ENCODE data around the gene MESP1.
A peak's percentile ranks its signal among the peaks of the same experiment; 100 is the strongest.
"Not testable (repeated sequence)": the region's sequence is repeated elsewhere in the genome, so short reads cannot be mapped to it uniquely, and the experiment has no call there.

Gene MESP1, protein sequence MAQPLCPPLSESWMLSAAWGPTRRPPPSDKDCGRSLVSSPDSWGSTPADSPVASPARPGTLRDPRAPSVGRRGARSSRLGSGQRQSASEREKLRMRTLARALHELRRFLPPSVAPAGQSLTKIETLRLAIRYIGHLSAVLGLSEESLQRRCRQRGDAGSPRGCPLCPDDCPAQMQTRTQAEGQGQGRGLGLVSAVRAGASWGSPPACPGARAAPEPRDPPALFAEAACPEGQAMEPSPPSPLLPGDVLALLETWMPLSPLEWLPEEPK

DNA sequence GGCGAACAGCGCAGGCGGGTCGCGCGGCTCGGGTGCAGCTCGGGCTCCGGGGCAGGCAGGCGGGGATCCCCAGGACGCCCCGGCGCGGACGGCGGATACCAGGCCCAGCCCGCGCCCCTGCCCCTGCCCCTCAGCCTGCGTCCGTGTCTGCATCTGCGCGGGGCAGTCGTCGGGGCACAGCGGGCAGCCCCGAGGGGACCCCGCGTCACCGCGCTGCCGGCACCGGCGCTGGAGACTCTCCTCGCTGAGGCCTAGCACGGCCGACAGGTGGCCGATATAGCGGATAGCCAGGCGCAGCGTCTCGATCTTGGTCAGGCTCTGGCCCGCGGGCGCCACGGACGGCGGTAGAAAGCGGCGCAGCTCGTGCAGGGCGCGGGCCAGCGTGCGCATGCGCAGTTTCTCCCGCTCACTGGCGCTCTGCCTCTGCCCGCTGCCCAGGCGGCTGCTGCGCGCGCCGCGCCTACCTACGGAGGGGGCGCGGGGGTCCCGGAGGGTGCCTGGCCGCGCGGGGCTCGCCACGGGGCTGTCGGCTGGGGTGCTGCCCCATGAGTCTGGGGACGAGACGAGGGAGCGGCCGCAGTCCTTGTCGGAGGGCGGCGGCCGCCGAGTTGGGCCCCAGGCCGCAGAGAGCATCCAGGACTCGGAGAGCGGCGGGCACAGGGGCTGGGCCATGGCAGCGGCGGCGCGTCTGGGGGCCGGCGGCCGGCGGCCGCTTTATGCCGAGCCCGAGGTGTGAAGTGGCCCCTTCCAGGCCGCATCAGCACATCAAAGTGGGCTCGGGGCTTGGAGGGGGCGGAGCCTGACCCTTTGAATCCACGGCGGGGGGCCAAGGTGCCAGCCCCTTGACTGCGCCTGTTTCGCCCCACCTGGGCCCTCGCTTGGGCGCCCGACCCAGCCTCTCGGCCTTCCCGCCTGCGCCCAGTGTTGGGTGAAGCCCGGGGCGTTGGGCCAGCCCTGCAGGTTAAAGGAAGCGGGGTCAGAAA is at the start of gene MESP1:
MESP1 (minus strand) TSS at position 690 of the 983 bp plus-strand sequence; CDS start at position 672, 18 bp downstream.
- DNase-seq = peak; percentile 58

DNA sequence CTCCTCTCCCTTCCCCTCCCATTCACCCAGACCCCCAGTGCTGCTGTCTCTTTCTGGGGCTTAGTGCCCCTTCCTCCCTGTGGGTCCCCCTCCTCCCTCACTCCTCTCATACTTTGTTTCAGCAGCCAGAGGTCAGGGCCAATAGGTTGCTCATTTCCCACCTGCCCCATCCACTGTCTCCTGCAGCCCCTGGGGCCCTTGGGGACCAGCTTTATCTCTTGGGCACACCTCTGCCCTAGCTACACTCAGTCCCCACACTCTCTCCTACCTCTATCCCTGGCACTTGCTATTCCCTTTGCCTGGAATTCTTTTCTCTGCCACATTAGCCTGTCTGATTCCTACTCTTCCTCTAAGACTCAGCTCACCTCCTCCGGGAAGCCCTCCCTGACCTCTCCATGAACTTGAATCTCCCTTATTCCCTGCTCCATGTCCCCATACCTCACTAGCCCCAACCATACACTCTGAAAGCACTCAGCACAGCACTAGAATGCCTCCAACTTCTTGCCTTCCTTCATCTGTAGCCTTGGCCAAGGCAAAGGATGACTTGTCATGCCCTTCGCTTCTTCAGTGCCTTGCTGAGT is 49.0 kb upstream of the MESP1 start:
- no peak for DNase-seq

DNA sequence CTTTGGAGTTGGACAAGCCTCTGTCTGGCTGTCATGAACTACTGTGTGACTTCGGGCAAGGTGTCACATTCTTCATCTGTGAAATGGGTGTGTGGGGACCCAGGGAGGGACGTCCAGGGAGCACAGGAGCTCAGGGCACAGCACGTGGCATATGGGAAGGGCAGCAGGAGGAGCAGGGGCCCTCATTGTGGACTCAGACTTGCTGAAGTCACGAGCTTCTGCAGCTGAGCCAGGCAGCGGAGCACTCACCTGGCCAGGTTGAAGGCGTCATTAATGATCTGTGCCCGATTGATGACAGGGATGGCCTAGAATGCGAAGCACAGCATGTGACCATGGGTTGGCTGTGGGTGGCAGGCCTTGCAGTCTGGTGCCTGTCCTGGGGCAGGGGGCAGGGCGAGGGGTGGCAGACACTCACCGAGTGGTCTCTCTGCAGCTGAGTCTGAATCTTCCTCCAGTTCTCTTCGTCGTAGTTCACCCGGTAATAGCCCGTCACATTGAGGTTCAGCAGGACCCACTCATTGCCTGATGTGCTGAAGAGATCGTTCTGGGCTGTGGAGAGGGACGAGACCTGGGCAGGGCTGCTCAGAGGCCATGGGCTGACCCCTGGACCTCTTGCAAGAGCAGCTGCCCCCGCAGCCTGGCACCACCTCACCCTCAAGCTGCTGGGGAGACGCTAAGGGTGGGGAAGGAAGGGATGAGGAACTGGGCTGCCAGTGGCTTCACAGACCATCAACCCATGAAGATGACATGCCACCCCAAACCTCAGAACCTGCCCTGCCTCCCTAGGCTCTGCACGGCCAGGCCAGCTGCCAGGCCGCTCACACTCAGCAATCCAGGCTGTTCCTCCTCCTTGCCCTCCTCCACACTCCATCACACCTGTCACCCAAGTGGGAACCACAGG is 48.2 kb upstream of the MESP1 start:
- no peak for DNase-seq

DNA sequence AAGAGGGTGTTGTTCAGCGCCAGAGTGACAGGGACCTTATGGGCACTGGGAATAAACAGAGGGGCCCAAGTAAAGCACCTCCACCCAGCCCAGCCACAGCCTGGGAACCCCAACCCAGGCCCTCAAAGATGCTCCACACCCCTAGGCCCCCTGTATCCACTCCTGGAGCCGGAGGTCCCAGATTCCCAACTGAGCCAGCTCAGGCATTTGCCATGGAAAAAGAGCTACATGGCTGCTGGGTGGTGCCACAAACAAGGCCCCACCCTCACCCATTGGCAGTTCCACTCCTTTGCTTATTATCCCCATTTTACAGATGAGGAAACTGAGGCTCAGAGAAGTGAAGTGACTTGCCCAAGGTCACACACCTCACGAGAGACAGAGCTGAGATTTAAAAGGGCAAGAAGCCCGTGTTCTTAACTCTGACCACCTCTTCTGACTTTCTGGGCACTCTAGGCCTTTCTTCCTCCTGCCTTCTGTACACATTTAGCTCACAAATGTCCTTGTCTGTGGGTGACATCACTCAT is 46.7 kb upstream of the MESP1 start:
- no peak for DNase-seq

DNA sequence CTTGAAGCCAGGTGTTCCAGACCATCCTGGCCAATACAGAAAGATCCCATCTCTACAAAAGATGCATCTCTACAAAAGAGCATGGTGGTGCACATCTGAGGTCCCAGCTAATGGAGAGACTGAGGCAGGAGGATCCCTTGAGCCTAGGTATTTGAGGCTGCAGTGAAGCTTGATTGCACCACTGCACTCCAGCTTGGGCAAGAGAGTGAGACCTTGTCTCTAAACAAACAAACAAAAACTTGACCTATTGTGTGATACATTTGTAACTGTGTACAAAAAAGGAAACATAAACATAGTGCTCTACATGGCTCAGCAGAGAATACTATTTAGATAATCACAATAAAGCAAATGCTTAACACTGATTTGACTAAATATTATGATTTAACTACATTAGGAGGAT is 44.9 kb upstream of the MESP1 start:
- DNase-seq = no peak

DNA sequence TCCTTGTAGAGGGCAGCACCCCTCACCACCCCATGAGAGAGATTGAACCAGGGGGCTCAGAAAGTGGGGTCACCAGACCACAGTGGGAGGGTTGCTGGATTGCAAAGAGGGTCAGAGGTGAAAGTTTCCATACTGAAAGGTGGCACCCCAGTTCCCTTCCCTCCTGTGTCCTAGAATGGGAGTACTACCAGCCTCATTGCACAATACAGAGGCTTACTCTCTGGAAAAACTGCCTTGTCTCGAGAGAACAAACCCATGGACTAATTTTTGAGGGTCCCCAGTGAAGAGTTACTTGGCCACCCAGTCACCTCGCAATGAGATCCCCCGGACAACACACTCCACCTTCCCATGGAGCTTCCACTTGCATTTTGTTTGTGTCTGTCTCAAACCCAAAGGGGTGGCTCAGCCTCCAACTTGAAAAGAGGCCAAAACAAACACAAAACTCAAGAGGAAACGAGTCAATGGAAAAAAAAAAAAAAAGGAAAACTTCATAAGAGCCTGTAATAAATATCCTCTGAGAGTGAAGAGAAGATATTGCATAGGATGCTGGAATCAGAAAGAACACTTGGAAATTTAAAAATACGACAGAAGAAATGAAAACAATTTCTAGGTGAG is 43.7 kb upstream of the MESP1 start:
- DNase-seq = no peak

DNA sequence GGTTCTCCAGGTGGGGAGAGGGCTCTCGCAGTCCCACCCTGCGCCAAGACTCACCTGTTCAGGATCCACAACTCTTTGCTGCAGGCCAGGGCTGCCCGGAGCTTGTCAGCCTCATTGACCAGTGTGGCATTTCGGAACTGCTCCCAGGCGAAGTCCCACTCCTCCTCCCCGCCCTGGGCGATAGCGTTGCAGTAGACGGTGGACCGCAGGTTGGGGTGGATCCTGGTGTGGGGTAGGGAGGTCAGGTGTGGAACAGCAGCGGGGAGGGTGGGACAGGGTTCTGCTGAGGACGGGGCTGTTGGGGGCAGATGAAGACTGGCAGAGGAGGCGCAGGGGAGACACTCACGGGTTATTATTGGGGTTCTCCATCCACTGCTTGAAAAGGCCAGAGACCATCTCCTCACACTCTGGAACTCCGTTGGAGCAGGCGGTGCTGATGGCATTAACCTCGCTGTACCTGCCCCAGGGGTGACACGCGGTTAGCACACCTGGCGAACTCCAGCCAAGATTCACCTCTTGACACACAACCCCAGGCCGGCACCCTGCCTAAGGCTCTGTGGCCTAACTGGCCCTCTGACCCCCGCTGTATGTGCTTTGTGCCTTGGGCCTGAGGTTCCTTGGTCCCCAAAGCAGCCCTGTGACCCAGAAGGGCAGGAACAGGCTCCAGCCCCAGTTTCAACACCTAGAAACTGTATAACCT is 41.2 kb upstream of the MESP1 start:
- DNase-seq = no peak

DNA sequence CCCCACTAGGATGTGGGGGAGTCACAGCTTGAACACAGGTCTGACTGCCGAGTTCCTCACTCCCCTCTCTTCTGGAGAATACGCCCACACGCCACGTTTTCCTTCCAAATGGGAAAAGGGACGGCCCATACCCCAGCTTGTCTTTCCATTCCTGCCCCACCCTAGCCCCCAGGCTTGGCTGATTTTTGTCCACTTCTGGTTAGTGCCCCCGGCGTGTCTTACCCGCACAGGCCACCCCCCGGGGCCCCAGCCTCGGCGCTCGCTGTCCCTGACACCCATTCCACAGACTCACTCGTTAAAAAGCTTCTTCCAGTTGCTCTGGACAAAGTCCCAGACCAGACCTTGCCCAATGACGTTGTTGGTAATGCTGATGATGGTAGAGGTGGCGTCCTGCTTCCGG is 39.6 kb upstream of the MESP1 start:
- DNase-seq = no peak

DNA sequence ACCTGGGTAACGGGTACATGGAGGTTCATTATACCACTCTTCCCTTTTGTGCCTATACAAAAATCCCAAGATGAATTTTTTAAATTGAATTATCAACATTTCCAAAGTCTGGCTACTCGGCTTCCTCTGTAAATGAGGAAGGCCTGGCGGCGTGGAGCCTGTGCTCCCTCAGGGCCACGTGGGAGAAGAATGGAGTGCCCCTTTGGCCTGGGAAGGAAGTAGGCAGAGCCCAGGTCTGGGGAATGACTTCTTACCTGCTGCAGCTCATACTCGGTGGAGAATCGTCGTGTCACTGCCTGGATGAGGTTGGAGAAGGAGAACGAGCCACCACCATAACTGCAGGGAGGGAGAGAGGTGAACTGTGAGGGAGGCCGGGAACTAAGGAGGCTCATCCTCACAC is 39.2 kb upstream of the MESP1 start:
- no peak for DNase-seq

DNA sequence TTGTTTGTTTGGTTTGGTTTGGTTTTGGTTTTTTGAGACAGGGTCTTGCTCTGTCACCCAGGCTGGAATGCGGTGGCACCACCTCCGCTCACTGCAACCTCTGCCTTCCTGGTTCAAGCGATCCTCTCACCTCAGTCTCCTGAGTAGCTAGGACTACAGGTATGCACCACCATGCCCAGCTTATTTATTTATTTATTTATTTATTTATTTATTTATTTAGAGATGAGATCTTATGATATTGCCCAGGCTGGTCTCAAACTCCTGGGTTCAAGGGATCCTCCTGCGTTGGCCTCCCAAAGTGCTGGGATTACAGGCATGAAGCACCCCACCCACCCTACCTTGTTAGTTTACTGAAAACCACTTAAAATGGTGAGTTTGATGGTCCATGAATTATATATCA is 37.5 kb upstream of the MESP1 start:
- DNase-seq = not testable (repeated sequence)

DNA sequence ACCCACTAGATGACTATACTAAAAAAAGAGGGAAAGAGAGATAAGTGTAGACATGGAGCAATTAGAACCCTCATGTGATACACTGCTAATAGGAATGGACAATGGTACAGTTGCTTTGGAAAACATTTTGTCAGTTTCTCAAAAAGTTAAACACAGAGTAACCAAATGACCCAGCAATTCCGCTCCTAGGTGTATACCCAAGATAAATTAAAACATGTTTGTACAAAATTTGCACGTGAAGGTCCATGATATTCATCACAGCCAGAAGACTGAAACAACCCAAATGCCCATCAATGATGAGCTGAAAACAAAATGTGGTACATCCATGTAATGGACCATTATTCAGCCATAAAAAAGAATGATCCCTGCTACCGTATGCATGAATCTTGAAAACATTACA is 36.9 kb upstream of the MESP1 start:
- DNase-seq = no peak

DNA sequence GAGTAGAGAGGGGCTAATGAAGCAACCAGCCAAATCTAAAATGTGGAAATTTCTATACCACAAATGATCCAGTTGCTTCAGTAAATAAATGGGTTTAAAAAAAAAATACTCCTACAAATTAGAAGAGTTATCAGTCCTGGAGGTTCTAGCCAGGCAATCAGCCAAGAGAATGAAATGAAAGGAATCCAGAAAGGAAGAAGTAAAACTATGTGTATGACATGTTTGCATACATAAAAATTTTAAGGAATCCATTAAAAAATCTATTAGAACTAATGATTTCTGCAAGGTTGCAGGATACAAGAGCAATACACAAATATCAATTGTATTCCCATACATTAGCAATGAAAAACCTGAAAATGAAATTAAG is 34.7 kb upstream of the MESP1 start:
- DNase-seq = no peak

DNA sequence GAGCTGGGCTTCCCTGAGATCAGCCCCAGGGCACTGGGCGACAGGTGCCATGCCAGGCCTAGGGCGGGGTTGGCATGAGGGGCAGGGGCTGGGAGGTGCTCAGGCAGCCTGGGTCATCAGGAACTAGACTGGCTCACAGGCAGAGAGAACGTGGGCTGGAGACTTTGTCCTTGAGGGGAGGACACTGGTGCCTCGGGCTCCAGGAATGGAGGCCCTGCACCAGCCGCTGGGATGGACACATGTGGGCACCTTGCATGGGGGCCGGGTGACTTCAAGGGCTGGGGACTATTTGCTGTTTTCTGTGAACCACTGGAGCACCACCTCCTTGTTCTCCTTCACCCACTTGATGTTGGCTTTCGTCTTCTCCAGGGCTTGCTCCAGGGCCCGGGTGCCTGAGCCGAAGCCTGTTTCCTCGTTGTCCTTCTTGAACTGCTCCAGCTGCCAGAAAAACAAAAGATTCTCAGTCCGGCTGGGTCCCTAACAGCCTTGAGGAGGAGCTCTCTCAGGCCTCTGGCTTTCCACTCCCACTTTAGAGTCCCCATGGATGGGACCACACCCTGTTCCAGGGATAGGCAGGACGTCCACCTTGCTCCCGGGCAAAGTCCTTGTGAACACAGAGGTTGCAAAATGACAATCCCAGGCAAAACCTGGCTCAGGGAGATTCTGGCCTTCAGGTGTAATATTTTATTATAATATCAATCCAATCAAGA is 34.2 kb upstream of the MESP1 start:
- no peak for DNase-seq

DNA sequence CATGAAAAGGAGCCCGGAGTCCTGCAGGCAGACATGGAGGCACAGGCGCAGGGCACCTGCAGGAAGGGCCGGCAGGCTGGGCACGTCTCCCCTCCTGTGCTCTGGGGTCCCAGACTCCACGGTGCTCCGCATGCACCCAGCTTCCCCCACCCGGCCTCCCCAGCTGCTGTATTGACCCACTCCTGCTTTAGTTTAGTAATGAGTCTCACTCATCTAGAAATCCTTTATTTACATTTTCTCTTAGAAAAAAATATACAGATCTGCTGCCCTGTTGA is 33.6 kb upstream of the MESP1 start:
- DNase-seq = no peak

DNA sequence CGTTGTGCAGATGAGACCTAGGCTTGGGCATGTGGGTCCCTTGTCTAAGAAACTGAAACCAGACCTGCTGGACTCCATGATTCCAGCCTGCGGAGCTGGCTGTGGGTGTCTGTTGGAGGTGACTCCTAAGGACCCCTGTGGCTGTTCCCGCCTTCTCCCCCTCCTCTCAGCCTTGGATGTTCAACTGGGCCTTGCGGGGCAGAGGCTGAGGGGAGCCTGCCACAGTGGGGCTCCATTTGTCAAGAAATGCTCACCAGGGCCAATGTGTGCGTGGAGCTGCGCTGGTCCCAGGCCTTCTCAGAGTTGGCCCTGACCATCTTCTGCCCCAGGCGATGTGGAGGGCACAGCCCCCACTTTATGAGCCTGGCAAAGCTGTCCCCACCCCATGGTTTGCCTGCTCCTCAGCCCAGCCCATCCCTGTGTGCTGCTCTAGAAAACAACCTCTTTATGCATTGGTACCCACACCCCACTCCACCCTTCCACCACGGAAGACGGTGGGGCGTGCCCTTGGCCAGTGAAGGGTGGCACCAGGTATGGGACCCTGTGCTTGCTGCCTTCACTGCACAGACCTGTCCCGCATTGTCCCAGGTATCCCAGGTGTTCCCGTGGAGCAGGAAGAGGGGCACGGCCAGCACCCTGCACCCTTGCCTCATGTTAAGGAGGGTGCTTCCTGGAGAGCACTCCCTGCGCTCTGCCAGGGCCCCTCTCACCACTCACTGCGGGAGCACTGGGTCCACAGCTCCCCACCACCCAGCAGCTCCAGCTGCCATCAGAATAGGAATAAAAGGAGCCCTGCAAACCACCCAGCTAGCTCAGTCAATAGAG is 33.0 kb upstream of the MESP1 start:
- DNase-seq = no peak

DNA sequence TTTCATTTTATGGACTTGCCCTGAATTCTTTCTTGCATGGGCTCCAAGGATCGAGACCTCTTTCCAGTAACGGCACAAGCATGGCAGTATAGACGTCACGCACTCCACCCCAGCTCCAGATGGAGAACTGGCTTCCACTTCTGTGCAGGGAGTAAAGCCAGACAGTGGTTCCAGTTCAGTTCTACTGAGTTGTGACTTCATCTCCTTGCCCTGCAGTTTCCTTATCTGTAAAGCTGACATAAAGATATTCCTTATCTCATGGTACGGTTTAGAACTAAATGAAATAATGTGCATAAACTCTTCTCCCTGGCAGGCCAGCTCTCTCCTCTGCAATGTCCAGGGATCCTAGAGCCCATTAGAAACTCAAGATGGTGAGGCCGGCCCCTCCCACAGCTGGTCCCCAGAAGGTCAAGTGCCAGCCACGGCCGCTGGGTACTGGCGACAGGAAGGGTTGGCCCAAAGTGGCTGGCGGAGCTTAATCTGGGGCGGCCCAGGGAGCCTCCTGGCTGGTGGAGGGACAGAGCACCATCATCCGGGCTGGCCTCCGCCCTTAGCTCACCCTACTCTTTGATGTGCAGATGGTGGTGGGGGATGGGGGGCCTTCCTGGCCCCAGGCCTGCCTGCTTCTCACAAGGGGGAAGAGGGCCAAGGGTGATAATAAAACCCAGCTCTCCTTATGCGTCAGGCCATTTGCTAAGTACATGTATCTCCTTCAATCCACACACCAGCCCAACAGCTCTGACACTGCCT is 32.2 kb upstream of the MESP1 start:
- DNase-seq = no peak

DNA sequence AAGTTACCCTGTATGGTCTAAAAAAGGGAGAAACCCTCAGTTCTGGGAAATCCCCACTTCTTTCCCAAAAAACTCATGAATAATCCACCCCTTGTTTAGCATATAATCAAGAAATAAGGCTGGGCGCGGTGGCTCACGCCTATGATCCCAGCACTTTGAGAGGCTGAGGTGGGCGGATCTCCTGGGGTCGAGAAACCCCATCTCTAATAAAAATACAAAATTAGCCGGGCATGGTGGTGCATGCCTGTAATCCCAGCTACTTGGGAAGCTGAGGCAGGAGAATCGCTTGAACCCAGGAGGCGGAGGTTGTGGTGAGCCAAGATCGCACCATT is 31.5 kb upstream of the MESP1 start:
- not testable (repeated sequence) for DNase-seq

DNA sequence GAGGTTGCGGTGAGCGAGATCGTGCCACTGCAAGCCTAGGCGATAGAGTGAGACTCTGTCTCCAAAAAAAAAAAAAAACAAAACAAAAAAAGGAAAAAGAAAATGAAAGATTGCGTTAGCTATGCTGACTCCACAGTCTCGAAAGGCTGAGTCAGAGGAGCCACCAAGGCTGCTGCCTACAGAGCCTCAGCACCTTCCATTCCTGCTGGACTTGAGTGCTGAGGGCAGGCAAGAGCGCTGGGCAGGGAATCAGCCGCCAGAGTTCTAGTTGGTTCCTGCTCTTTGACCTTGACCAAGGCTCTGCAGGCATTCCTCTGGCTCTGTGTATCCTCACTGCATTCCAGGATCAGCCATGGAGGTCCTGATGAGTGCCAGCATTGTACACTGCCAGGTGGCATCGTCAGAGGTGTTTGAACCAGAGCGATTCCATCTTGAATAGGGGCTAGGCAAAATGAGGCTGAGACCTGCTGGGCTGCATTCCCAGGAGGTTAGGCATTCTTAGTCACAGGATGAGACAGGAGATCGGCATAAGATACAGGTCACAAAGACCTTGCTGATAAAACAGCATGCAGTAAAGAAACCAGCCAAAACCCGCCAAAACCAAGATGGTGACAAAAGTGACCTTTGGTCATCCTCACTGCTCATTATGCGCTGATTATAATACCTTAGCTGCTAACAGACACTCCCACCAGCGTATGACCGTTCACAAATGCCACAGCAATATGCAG is 31.0 kb upstream of the MESP1 start:
- no peak for DNase-seq

DNA sequence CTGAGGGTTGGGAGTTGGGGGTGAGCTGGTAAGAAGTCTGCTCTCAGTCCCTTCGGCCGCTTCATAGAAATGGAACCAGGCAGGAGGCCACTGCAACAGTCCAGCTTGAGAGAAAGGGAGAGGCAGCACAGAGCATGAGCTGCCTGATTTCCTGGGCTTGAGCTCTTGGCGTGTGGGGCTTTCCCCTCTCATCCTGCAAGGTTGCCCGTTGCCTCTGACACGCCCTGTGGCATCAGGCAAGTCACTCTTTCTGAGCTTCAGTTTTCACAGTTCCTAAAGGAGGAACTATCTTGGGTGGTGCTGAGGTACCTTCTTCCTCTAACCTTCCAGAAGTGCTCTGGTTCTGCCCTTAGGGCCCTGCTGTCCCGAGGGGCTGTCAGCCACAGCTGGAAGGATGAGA is 30.0 kb upstream of the MESP1 start:
- no peak for DNase-seq
